ENCODE data around the gene ACIN1.

ACIN1 gene, protein sequence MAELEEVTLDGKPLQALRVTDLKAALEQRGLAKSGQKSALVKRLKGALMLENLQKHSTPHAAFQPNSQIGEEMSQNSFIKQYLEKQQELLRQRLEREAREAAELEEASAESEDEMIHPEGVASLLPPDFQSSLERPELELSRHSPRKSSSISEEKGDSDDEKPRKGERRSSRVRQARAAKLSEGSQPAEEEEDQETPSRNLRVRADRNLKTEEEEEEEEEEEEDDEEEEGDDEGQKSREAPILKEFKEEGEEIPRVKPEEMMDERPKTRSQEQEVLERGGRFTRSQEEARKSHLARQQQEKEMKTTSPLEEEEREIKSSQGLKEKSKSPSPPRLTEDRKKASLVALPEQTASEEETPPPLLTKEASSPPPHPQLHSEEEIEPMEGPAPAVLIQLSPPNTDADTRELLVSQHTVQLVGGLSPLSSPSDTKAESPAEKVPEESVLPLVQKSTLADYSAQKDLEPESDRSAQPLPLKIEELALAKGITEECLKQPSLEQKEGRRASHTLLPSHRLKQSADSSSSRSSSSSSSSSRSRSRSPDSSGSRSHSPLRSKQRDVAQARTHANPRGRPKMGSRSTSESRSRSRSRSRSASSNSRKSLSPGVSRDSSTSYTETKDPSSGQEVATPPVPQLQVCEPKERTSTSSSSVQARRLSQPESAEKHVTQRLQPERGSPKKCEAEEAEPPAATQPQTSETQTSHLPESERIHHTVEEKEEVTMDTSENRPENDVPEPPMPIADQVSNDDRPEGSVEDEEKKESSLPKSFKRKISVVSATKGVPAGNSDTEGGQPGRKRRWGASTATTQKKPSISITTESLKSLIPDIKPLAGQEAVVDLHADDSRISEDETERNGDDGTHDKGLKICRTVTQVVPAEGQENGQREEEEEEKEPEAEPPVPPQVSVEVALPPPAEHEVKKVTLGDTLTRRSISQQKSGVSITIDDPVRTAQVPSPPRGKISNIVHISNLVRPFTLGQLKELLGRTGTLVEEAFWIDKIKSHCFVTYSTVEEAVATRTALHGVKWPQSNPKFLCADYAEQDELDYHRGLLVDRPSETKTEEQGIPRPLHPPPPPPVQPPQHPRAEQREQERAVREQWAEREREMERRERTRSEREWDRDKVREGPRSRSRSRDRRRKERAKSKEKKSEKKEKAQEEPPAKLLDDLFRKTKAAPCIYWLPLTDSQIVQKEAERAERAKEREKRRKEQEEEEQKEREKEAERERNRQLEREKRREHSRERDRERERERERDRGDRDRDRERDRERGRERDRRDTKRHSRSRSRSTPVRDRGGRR

DNA sequence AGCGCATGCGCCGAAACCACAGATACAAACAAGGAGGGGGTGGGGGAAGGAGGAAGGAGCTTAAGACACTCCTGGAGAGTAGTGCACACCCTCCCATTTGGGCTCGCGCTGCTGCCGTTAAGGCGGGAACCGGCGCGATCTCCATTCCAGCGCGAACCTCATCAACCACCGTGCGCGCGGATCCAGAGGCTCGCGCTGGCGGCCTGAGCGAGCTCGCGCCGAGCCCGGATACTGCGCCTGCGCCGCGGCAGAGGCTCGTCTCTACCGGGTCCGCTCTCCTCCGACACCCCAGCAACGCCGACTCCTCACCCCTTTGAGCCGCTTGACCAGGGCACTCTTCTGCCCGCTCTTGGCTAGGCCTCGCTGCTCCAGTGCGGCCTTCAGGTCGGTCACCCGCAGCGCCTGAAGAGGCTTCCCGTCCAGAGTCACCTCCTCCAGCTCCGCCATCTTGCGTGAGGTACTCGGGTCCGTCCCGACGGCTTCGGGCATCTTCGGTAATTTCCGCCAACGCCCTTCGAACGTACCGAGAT, at the start of gene ACIN1:
ACIN1 (minus strand) TSS at position 471 of the 530 bp plus-strand sequence; CDS start at position 447, 24 bp downstream.
- peak; percentile 88 for DNase-seq (ENCODE audit: low read depth)

- DNase-seq (ENCODE audit: low read depth): no peak
Measured at GRCh38 chr14:23143911-23144310, 49.0 kb upstream of the ACIN1 start.

GRCh38 chr14:23142826-23143225, 47.9 kb upstream of the ACIN1 start:
- no peak for DNase-seq (ENCODE audit: low read depth)

- DNase-seq (ENCODE audit: low read depth): no peak
Measured at GRCh38 chr14:23141706-23142444, 46.9 kb upstream of the ACIN1 start.

GRCh38 chr14:23140371-23140770, 45.4 kb upstream of the ACIN1 start:
- no peak for DNase-seq (ENCODE audit: low read depth)

DNA sequence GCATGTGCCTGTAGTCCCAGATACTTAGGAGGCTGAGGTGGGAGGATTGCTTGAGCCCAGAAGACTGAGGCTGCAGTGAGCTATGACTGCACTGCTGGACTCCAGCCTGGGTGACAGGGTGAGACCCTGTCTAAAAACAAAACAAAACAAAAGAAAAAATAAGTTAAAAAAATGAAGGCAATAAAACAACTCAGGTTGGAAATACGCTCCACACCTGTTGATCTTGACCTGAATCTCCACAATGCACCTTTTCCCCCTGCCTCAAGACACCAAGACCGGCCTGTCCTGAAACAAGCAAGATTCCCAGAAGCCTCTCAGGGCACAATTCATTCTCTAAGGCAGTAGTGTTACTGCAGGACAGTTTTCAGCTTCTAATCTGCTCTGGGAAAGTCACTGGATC, 44.9 kb upstream of the ACIN1 start:
- no peak for DNase-seq (ENCODE audit: low read depth)

- no peak for DNase-seq (ENCODE audit: low read depth)
Measured at GRCh38 chr14:23137813-23138535, 43.0 kb upstream of the ACIN1 start.

DNA sequence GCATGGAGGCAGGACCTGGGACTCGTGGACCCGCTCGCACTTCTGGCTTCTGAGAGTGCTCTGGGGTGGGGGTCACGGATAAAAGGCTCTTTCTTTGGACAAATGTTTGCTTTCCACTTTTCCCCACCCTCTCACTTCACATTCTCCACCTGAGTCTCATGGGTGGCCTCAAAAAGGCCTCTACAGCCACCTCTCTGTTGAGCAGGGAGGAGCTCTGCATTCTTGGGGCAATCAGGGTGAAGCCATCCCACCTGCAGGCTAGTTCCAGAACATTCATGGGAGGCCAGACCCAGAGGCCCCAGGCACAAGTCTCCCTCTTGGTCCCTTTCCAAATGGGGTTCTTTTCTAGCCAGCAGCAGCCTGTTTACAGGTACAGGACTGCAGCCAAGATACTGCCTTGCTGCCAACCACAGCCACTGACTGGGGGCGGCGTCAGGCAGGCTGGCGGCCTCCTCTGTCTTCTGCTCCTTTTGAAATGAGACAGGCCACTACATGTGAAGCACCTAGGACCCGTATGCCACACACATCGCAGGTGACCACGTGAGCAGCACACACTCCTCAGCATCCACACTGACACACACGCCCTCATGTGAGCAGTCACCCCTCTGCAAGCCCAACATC, 42.4 kb upstream of the ACIN1 start:
- no peak for DNase-seq (ENCODE audit: low read depth)

DNA sequence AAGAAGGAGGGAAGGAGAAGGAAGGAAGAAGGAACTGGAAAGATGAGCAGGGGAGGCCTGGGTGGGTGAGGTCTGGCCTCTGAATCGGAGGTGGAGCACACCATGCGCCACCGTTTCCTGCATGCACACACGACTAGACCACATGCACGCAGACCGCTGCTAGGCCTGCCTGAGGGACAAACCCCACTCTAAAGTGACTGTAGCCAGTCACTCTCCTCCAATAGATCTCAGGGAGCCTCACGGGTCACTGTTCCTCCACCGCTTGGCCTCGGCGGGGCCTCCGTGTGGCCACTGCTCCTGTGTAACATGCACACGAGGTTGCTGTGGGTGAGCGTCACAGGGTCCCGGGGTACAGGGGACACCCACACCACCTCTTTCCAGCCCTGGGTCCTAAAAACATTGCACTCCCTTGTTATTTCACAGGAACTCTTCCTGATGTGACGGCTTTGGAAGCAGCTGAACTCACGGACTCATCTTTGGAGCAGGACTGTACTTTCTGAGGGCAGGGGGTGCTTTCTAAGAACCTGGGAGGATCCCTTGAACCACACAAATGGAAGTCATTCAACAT, 41.7 kb upstream of the ACIN1 start:
- DNase-seq (ENCODE audit: low read depth): no peak

- no peak for DNase-seq (ENCODE audit: low read depth)
Measured at GRCh38 chr14:23132970-23133369, 38.0 kb upstream of the ACIN1 start.

- no peak for DNase-seq (ENCODE audit: low read depth)
Measured at GRCh38 chr14:23131482-23131881, 36.5 kb upstream of the ACIN1 start.

GRCh38 chr14:23130871-23131270, 35.9 kb upstream of the ACIN1 start:
- no peak for DNase-seq (ENCODE audit: low read depth)

- DNase-seq (ENCODE audit: low read depth): no peak
Measured at GRCh38 chr14:23129759-23130316, 34.9 kb upstream of the ACIN1 start.

DNA sequence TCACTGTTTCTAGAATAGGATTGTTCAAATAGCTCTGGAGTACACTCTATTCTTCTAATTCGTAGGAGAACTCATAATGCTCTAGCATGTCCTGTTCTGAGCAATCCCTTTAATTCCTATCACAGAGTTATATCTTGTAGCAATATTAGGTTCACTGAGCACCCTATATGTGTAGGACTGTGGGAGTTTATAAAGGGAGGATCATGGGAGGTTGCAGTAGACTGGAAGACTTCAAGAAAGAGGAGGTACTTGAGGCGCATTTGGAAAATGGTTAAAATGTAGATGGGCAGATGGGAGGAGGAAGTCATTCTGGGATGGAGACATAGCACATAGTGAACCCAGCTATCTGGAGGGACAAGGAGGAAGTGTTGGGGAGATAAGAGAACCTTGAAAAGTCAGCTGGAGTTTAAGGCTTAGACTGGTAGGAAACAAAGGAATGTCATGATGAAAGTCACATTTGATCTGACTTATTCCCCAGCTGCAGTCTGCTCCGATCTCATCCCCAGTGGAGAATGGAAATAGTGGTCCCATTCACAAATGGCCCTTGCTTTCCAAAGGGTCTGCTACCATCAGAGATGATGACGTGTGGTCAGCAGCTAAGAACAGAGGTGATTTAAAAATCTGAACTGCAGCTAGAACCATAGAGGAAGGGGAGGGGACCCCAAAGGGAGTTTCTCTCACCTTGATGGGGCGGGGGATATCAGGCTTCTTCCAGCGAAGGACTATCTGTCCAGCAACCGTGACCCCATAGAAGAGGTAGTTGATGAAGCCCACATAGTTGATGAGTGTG, 34.2 kb upstream of the ACIN1 start:
- no peak for DNase-seq (ENCODE audit: low read depth)

DNA sequence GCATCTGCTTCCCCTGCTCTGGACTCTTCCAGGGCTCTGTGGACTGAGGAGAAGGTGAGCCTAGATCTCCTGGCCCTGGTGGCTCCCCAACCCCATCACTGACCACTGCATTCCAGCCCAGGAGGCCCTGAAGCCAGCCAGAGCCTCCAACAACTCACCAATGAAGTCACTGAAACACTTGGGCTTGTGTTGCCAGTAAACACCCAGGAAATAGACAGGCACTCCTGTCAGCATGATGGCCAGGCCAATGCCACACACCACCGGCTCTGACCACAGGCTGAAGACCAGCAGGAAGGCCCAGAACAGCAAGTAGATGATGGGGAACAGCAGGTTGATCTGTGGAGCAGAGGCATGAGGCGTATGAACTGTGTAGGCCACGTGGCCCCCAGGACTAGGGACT, 32.9 kb upstream of the ACIN1 start:
- DNase-seq (ENCODE audit: low read depth): no peak

GRCh38 chr14:23126548-23127278, 31.8 kb upstream of the ACIN1 start:
- no peak for DNase-seq (ENCODE audit: low read depth)

GRCh38 chr14:23125933-23126524, 31.1 kb upstream of the ACIN1 start:
- no peak for DNase-seq (ENCODE audit: low read depth)

DNA sequence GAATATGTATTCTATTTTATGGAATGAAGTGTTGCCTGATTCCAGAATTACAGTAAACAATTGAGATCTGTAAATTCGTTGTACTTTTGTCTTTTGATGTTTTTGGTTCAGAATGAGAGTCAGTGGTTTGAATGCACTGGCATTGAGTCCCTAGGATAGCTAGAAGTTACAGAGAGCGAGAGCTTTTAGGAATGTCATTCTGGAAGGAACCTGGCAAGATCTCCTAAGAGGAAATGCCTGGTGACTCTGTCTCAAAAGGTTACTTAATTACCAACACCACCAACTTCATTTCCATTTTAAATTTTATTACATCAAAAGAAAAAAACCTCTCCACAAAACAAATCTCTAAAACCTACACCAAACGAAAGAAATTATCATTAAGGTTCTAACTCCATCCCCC, 30.1 kb upstream of the ACIN1 start:
- no peak for DNase-seq (ENCODE audit: low read depth)

Measured in fibroblast of the conjunctiva (primary cell).